B cell (primary cell): Measurements from ENCODE around the gene OST4. TPM values are rescaled to one million over a fixed set of nuclear protein-coding genes. Genes with fewer than 3 reads are reported as not detected.

Experiments
- ATAC-seq: fragments of 200-7000 bp; cut with Tn5 transposase; one replicate; pipeline ENCODE4 v1.10.0; 2021; ENCODE audit warnings: low read depth, mild to moderate bottlenecking, moderate number of reproducible peaks, moderate library complexity
- CTCF ChIA-PET: fragments of 350-600 bp; sonication (Branson Sonifier 250); formaldehyde crosslinking; loops from one replicate; lab custom pipeline; 2021; ENCODE audit warnings: antibody characterized with exemption, inconsistent platforms; lab: Charles Lee
- POLR2A ChIA-PET: fragments of 350-600 bp; sonication (Branson Sonifier 250); formaldehyde crosslinking; loops from one replicate; lab custom pipeline; 2021; ENCODE audit warnings: antibody characterized with exemption; lab: Charles Lee
- DNase-seq: peaks from one replicate; pipeline ENCODE4 v3.0.0; 2013
- H2AFZ ChIP-seq: 2 replicates; pipeline ENCODE4 v1.6.1; 2012; ENCODE audit warnings: mild to moderate bottlenecking, low read depth, low read length; ENCODE audit not compliant: insufficient read depth, poor library complexity, severe bottlenecking
- H3K27ac ChIP-seq, 2 donors: 1 replicate in 1 of 2; 2 replicates in 1 of 2; pipeline ENCODE4 v1.5.1; 2012 to 2013; ENCODE audit warnings: low read length in 2 of 2, mild to moderate bottlenecking in 2 of 2, moderate library complexity in 1 of 2
- H3K27me3 ChIP-seq, 4 experiments: fragments of 200-600 bp in 1 of 4; sonication (generic) in 1 of 4; replicated peaks in 1 of 4; 1 replicate in 2 of 4; 2 replicates in 2 of 4; pipeline versions ENCODE4 v1.6.1 to v1.7.0; 2013 to 2016; ENCODE audit warnings: low read length in 3 of 4, mild to moderate bottlenecking in 2 of 4, mixed read lengths in 1 of 4, moderate library complexity in 1 of 4; ENCODE audit not compliant: insufficient read depth in 4 of 4, control insufficient read depth in 3 of 4; ENCODE audit errors: control extremely low read depth in 1 of 4
- H3K36me3 ChIP-seq, 2 experiments: replicated peaks in 1 of 2; 1 replicate in 1 of 2; 2 replicates in 1 of 2; pipeline versions ENCODE4 v1.6.1 to v1.7.1; 2013; ENCODE audit warnings: low read length in 1 of 2; ENCODE audit not compliant: insufficient read depth in 2 of 2, control insufficient read depth in 1 of 2; ENCODE audit errors: control extremely low read depth in 1 of 2, extremely low read depth in 1 of 2
- H3K4me1 ChIP-seq, 2 donors: fragments of 200-600 bp in 1 of 2; sonication (generic) in 1 of 2; 1 replicate in 1 of 2; 2 replicates in 1 of 2; pipeline versions ENCODE4 v1.5.1 to v1.6.1; 2013 to 2017; ENCODE audit warnings: low read length in 2 of 2; ENCODE audit not compliant: control insufficient read depth in 2 of 2, insufficient read depth in 2 of 2
- H3K4me2 ChIP-seq: replicated peaks from 2 replicates; pipeline ENCODE3; 2012; ENCODE audit warnings: mild to moderate bottlenecking, low read depth, low read length; ENCODE audit not compliant: poor library complexity, severe bottlenecking
- H3K4me3 ChIP-seq, 5 experiments: fragments of 200-600 bp in 1 of 5; sonication (generic) in 1 of 5; 1 replicate in 3 of 5; 2 replicates in 2 of 5; pipeline versions ENCODE4 v1.5.1 to v1.7.0; 2011 to 2016; ENCODE audit warnings: low read length in 4 of 5, mild to moderate bottlenecking in 4 of 5, low read depth in 2 of 5, control low read depth in 1 of 5, moderate library complexity in 1 of 5; ENCODE audit not compliant: insufficient read depth in 1 of 5; ENCODE audit errors: control extremely low read depth in 1 of 5, extremely low read depth in 1 of 5
- H3K79me2 ChIP-seq: fragments of 200-600 bp; sonication (generic); one replicate; pipeline ENCODE4 v1.6.0; 2016; ENCODE audit warnings: low read length; ENCODE audit not compliant: control insufficient read depth, insufficient read depth
- H3K9ac ChIP-seq: fragments of 200-600 bp; sonication (generic); 2 replicates; pipeline ENCODE4 v1.6.1; 2017; ENCODE audit warnings: mild to moderate bottlenecking, low read length, moderate library complexity
- H3K9me3 ChIP-seq, 3 donors: one replicate each; pipeline versions ENCODE4 v1.6.1 to v1.7.1; 2013; ENCODE audit warnings: low read length in 2 of 3; ENCODE audit not compliant: control insufficient read depth in 2 of 3, insufficient read depth in 1 of 3; ENCODE audit errors: control extremely low read depth in 1 of 3
- H4K20me1 ChIP-seq: 2 replicates; pipeline ENCODE4 v1.6.0; 2012; ENCODE audit warnings: mild to moderate bottlenecking, low read length; ENCODE audit not compliant: insufficient read depth, control insufficient read depth, poor library complexity, severe bottlenecking
- H3K27ac Mint-ChIP-seq: one replicate; pipeline ENCODE4 v1.8.0; 2021; ENCODE audit warnings: mixed read lengths
- H3K27me3 Mint-ChIP-seq: one replicate; pipeline ENCODE4 v1.8.0; 2021; ENCODE audit warnings: mixed read lengths
- H3K4me1 Mint-ChIP-seq: one replicate; pipeline ENCODE4 v1.8.0; 2021; ENCODE audit warnings: mixed read lengths
- H3K4me3 Mint-ChIP-seq: one replicate; pipeline ENCODE4 v1.8.0; 2021; ENCODE audit warnings: mixed read lengths
- H3K9me3 Mint-ChIP-seq: one replicate; pipeline ENCODE4 v1.8.0; 2022; ENCODE audit warnings: mixed read lengths; ENCODE audit not compliant: insufficient read depth
- EZH2 ChIP-seq: IDR thresholded peaks from 2 replicates; pipeline ENCODE4 v1.6.1; 2012; ENCODE audit warnings: borderline replicate concordance, low read depth, mild to moderate bottlenecking, moderate library complexity, low read length; ENCODE audit not compliant: insufficient read depth, poor library complexity, severe bottlenecking
- whole genome bisulfite sequencing: methylation state at CpG from one replicate; pipeline ENCODE4 v1.1.5; 2013; ENCODE audit warnings: missing lambda C conversion rate; ENCODE audit not compliant: insufficient coverage; 5-methylcytosine and 5-hydroxymethylcytosine counted together
- intact Hi-C: fragments of 100-400 bp; cut with micrococcal nuclease; formaldehyde crosslinking; loops from one replicate; pipeline ENCODE4 v1.10.0; 2022
- polyA plus RNA-seq: library from polyadenylated mRNA; depleted of rRNA; stranded (reverse); fragments of >200 nt; gene quantifications from 2 replicates; pipeline ENCODE4 v1.2.3, GENCODE V29; 2012
- total RNA-seq, 2 donors: library from RNA; stranded (reverse); fragments of 120-200 nt in 1 of 2; gene quantifications; 1 replicate in 1 of 2; 2 replicates in 1 of 2; pipeline versions ENCODE4 v1.2.3 to v1.2.4, GENCODE V29; 2013 to 2022
- TF ChIP-seq, protein P1 (sequence below): fragments of 200-600 bp; IDR thresholded peaks from one replicate; pipeline ENCODE4 v1.8.0; 2022; ENCODE audit warnings: antibody characterized with exemption, mild to moderate bottlenecking

The OST4 gene
- total and polyA plus RNA-seq, 2 donors (not counting 1 experiment from before 2014, with no cell fraction given): 195 to 257 TPM

DNA sequence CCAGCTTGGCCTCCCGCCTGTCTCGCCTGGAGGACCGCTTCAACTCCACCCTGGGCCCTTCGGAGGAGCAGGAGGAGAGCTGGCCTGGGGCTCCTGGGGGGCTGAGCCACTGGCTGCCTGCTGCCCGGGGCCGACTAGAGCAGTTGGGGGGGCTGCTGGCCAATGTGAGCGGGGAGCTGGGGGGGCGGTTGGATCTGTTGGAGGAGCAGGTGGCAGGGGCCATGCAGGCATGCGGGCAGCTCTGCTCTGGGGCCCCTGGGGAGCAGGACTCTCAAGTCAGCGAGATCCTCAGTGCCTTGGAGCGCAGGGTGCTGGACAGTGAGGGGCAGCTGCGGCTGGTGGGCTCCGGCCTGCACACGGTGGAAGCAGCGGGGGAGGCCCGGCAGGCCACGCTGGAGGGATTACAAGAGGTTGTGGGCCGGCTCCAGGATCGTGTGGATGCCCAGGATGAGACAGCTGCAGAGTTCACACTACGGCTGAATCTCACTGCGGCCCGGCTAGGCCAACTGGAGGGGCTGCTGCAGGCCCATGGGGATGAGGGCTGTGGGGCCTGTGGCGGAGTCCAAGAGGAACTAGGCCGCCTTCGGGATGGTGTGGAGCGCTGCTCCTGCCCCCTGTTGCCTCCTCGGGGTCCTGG is 11.4 kb upstream of the OST4 start:
- WGBS: 96% methylated on average over 25 of the region's 27 CpGs
- POLR2A ChIA-PET: interaction anchor here (2.7 to 3.0 kb wide), 2 partner anchors 11 to 32 kb away, joined by 15 to 22 read pairs; partner anchors contain the start of genes AGBL5 and OST4
- Histone ChIP-seq H3K4me3 (no peak overlapping the region), H3K9ac (no peak overlapping the region), H3K79me2 (peaks cover 4% of the 10 kb centered on the region), H3K27ac (no peak overlapping the region), H3K4me2 (no peak overlapping the region), H3K36me3 (no peaks in the 10 kb centered on the region), H2AFZ (no peak overlapping the region), H3K4me1 (peaks cover 26 to 42% of the 10 kb centered on the region in 2 donors), H3K27me3 (peaks cover 0 to 11% (median 4%) of the 10 kb centered on the region in 4 experiments), H3K9me3 (no peaks in the 10 kb centered on the region), H4K20me1 (no peaks in the 10 kb centered on the region)
- intact Hi-C loops: loop anchor here (10.0 kb wide), 2 partner anchors 298 to 1792 kb away; partner anchors contain the start of genes CENPA and TRMT61B
- H3K4me1 Mint-ChIP-seq: peaks cover 29% of the 10 kb centered on the region
- no peaks in the 10 kb centered on the region for H3K9me3 Mint-ChIP-seq
- ATAC-seq (no peak), DNase-seq (no peak)
- no peak overlapping the region for H3K27ac Mint-ChIP-seq
- no peak for TF ChIP-seq EZH2
- TF ChIP-seq, protein P1, sequence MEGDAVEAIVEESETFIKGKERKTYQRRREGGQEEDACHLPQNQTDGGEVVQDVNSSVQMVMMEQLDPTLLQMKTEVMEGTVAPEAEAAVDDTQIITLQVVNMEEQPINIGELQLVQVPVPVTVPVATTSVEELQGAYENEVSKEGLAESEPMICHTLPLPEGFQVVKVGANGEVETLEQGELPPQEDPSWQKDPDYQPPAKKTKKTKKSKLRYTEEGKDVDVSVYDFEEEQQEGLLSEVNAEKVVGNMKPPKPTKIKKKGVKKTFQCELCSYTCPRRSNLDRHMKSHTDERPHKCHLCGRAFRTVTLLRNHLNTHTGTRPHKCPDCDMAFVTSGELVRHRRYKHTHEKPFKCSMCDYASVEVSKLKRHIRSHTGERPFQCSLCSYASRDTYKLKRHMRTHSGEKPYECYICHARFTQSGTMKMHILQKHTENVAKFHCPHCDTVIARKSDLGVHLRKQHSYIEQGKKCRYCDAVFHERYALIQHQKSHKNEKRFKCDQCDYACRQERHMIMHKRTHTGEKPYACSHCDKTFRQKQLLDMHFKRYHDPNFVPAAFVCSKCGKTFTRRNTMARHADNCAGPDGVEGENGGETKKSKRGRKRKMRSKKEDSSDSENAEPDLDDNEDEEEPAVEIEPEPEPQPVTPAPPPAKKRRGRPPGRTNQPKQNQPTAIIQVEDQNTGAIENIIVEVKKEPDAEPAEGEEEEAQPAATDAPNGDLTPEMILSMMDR: no peak
- no peak overlapping the region for H3K4me3 Mint-ChIP-seq
- CTCF ChIA-PET: interaction anchor here (1.0 to 4.7 kb wide), 5 partner anchors 11 to 197 kb away, joined by 3 to 30 read pairs (median 3); partner anchors contain the start of genes ABHD1, AGBL5 and OST4
- H3K27me3 Mint-ChIP-seq: no peaks in the 10 kb centered on the region
